ENCODE results near the gene TAS2R14. TPM values are rescaled to one million over a fixed set of nuclear protein-coding genes. Genes with fewer than 3 reads are reported as not detected.

TAS2R14 gene
- total RNA-seq, 1 donor from 2014 or later = 2.6 TPM

DNA sequence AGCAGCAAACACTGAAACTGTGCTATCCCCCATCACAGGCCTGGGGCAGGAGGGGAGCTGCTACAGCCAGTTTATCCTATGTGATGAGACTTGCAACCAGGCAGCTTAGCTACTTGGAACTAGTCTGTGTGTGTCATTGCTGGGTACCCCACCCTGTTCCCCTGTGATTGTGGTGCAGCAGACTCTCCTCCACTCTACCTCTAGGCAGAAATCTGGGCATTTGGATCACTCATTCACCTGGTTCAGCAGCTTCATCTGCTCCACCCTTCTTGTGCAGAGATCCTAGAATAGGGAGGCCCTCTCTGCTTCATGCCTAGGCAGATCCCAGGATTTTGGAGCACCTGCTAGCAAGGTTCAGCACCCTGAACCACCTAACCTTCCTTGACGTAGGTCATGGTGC lies 38.5 kb downstream of the TAS2R14 start:
- Mint-ChIP-seq H3K27ac (no peak overlapping the region), H3K4me1 (ENCODE audit: low read depth) (peaks cover 1% of the 10 kb centered on the region), H3K27me3 (ENCODE audit: low read depth) (no peaks in the 10 kb centered on the region), H3K4me3 (ENCODE audit: low read depth) (no peak overlapping the region), H3K36me3 (ENCODE audit: low read depth) (peaks cover 22% of the 10 kb centered on the region), H3K9me3 (peaks cover 34% of the 10 kb centered on the region)
- intact Hi-C loops (cut with micrococcal nuclease) = no loop called here
- no peak for DNase-seq (ENCODE audit: low spot score)

DNA sequence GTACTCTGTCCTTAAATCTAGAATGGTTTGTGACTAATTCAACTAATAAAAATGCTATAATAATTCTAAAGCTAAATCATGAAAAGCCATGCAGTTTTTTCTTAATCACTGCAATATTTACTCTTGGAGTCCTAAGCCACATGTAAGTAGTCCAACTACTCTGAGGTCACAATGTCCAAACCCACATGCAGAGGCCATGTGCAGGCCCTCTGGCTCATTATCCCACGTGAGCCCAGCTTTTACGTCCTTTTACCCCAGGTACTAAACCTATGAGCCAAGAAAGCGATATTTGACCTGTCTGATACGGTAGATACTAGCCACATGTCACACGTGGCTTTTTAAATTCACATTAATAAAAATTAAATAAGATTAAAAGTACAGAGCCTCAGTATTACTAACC lies 42.2 kb downstream of the TAS2R14 start:
- H3K9me3 Mint-ChIP-seq = peaks cover 5% of the 10 kb centered on the region
- no peaks in the 10 kb centered on the region for H3K36me3 Mint-ChIP-seq (ENCODE audit: low read depth)
- H3K27me3 Mint-ChIP-seq (ENCODE audit: low read depth) = no peaks in the 10 kb centered on the region
- intact Hi-C loops (cut with micrococcal nuclease) = no loop called here
- H3K4me1 Mint-ChIP-seq (ENCODE audit: low read depth) = peaks cover 1% of the 10 kb centered on the region
- no peak overlapping the region for H3K4me3 Mint-ChIP-seq (ENCODE audit: low read depth)
- DNase-seq (ENCODE audit: low spot score) = no peak
- no peak overlapping the region for H3K27ac Mint-ChIP-seq

DNA sequence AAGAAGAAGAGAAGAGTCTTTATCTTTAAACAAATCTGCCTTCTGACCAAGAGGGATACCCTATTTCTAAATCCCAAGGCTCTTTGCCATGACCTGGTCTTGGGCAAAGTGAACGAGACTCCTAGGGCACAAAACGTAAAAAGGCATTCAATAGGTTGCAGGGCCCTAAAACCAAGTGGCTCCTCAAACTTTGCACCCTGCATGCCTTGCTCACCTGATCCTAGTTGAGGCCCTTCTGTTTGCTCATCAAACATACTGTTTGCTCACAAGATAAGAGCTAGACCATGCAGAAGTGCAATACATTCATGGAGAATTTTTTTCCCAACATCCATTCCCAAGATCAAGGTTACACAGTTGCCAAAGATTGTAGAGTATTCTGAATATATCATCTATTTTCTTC lies 47.1 kb downstream of the TAS2R14 start:
- Mint-ChIP-seq H3K27ac (no peak overlapping the region), H3K4me1 (ENCODE audit: low read depth) (no peaks in the 10 kb centered on the region), H3K36me3 (ENCODE audit: low read depth) (peaks cover 3% of the 10 kb centered on the region), H3K4me3 (ENCODE audit: low read depth) (no peak overlapping the region), H3K27me3 (ENCODE audit: low read depth) (no peaks in the 10 kb centered on the region), H3K9me3 (no peaks in the 10 kb centered on the region)
- no peak for DNase-seq (ENCODE audit: low spot score)
- intact Hi-C loops (cut with micrococcal nuclease) = no loop called here

DNA sequence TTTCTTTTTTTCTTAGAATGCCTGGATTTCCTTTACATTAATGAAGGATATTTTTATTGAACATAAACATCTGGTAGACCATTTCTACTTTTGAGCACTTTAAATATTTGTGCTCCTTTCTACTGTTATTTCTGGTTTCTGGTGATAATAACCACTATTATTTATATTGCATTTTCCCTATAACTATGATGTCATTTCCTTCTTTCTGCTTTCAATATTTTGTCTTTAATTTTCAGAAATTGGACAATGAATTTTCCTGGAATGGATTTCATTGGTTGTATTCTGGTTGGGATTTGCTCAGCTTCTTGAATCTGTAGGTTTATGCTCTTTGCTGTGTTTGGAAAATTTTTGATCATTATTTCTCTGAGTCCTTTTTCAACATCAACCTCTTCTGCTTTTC lies 49.8 kb downstream of the TAS2R14 start:
- Mint-ChIP-seq H3K4me1 (ENCODE audit: low read depth) (no peaks in the 10 kb centered on the region), H3K4me3 (ENCODE audit: low read depth) (no peak overlapping the region), H3K27me3 (ENCODE audit: low read depth) (no peaks in the 10 kb centered on the region), H3K27ac (no peak overlapping the region), H3K36me3 (ENCODE audit: low read depth) (peaks cover 3% of the 10 kb centered on the region), H3K9me3 (no peaks in the 10 kb centered on the region)
- DNase-seq (ENCODE audit: low spot score) = no peak
- intact Hi-C loops (cut with micrococcal nuclease) = no loop called here

Other genes with a start within 250 kb of the TAS2R14 start
- gene YBX3, start 215.9 kb downstream of the TAS2R14 start, total RNA-seq = 146 and 150 TPM in 2 replicates
- gene TAS2R7, start 136.6 kb downstream of the TAS2R14 start, total RNA-seq = not detected in 2 replicates
- not detected in 2 replicates for gene TAS2R8, start 132.0 kb downstream of the TAS2R14 start, total RNA-seq
- gene TAS2R9, start 129.1 kb downstream of the TAS2R14 start, total RNA-seq = not detected in 2 replicates
- gene TAS2R10, start 112.9 kb downstream of the TAS2R14 start, total RNA-seq = not detected in 2 replicates
- gene PRR4, start 89.8 kb downstream of the TAS2R14 start, total RNA-seq = 1.6 and 1.7 TPM in 2 replicates
- 17.2 and 22.3 TPM in 2 replicates for gene PRH1, start 55.0 kb downstream of the TAS2R14 start, total RNA-seq
- gene TAS2R13, start 29.7 kb downstream of the TAS2R14 start, total RNA-seq = 0.74 and 0.84 TPM in 2 replicates
- gene PRH2, start 10.0 kb downstream of the TAS2R14 start, total RNA-seq = not detected in 2 replicates
- 1.0 and 1.1 TPM in 2 replicates for gene TAS2R50, start 47.6 kb upstream of the TAS2R14 start, total RNA-seq
- 1.5 and 2.5 TPM in 2 replicates for gene TAS2R20, start 59.0 kb upstream of the TAS2R14 start, total RNA-seq
- 3.1 and 3.6 TPM in 2 replicates for gene TAS2R19, start 83.4 kb upstream of the TAS2R14 start, total RNA-seq
- 3.9 and 4.6 TPM in 2 replicates for gene TAS2R31, start 92.1 kb upstream of the TAS2R14 start, total RNA-seq
- gene TAS2R46, start 123.0 kb upstream of the TAS2R14 start, total RNA-seq = 1.3 and 2.0 TPM in 2 replicates
- gene TAS2R43, start 153.1 kb upstream of the TAS2R14 start, total RNA-seq = 1.1 and 1.8 TPM in 2 replicates
- gene TAS2R30, start 195.4 kb upstream of the TAS2R14 start, total RNA-seq = 2.9 and 3.6 TPM in 2 replicates
- 10.7 and 10.8 TPM in 2 replicates for gene SMIM10L1, start 231.9 kb upstream of the TAS2R14 start, total RNA-seq
- gene TAS2R42, start 247.7 kb upstream of the TAS2R14 start, total RNA-seq = not detected in 2 replicates